ENCODE data around the gene ATP13A3.
"Not testable (repeated sequence)": the region's sequence is repeated elsewhere in the genome, so short reads cannot be mapped to it uniquely, and the experiment has no call there.

ATP13A3 gene

GRCh38 chr3:194486540-194487288 lies at the start of gene ATP13A3:
Gene ATP13A3 (minus strand): TSS chr3:194487002. CDS start chr3:194462190, 24,812 bp downstream.
- DNase-seq (ENCODE audit: low read depth), result peak; percentile 88

- not testable (repeated sequence) for DNase-seq (ENCODE audit: low read depth)
Measured at GRCh38 chr3:194535199-194535598, 48.4 kb upstream of the ATP13A3 start.

- DNase-seq (ENCODE audit: low read depth), result no peak
Measured at GRCh38 chr3:194534243-194534642, 47.4 kb upstream of the ATP13A3 start.

- DNase-seq (ENCODE audit: low read depth), result no peak
Measured at GRCh38 chr3:194532591-194532990, 45.8 kb upstream of the ATP13A3 start.

- DNase-seq (ENCODE audit: low read depth), result no peak
Measured at GRCh38 chr3:194527726-194528125, 40.9 kb upstream of the ATP13A3 start.

- no peak for DNase-seq (ENCODE audit: low read depth)
Measured at GRCh38 chr3:194526164-194526563, 39.4 kb upstream of the ATP13A3 start.

- DNase-seq (ENCODE audit: low read depth), result no peak
Measured at GRCh38 chr3:194522579-194523046, 35.8 kb upstream of the ATP13A3 start.

GRCh38 chr3:194521510-194522260 lies 34.9 kb upstream of the ATP13A3 start:
- DNase-seq (ENCODE audit: low read depth), result no peak

- DNase-seq (ENCODE audit: low read depth), result not testable (repeated sequence)
Measured at GRCh38 chr3:194520682-194521162, 33.9 kb upstream of the ATP13A3 start.

DNA sequence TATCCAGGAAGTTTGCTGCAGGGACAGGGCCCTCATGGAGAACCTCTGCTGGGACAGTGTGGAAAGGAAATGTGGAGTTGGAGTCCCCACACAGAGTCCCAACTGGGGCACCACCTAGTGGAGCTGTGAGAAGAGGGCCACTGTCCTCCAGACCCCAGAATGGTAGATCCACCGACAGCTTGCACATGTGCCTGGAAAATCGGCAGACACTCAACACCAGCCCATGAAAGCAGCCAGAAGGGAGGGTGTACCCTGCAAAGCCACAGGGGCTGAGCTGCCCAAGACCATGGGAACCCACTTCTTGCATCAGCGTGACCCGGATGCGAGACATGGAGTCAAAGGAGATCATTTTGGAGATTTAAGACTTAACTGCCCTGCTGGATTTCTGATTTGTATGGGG lies 33.4 kb upstream of the ATP13A3 start:
- DNase-seq (ENCODE audit: low read depth), result not testable (repeated sequence)

DNA sequence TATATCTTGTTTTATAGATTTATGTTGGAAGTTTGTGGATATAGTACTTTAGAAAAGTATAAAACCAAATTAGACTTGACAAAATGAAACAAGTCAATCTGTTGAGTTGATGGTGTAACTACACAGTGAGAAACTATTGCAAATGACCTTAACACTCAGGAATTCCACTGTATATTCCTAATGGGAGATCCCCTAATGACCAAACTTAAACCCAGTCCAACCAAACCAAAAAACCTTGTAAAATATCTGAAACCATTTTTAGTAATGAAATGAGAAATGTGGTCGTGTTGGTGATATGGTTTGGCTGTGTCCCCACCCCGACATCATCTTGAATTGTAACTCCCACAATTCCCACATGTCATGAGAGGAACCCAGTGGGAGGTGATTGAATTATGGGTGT lies 31.9 kb upstream of the ATP13A3 start:
- no peak for DNase-seq (ENCODE audit: low read depth)

- no peak for DNase-seq (ENCODE audit: low read depth)
Measured at GRCh38 chr3:194517333-194517732, 30.5 kb upstream of the ATP13A3 start.

DNA sequence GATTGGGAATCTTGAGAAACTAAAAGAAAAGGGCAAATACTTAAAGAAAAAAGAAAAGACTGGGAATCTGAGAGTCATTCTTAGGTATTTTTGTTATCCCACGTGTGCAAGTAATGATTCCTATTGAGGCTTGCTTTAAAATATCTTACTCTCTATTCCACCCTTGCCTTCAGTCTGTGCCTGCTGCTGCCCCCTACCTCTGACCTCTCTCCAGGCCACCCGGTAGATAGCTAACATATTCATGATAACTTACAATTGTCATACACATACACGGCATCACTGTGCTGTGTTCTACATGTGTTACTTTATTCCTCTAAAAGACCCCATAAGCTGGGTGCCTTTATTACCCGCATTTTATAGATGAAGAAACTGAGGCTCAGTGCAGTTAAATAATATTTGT lies 27.8 kb upstream of the ATP13A3 start:
- DNase-seq (ENCODE audit: low read depth), result no peak

- DNase-seq (ENCODE audit: low read depth), result no peak
Measured at GRCh38 chr3:194512895-194513601, 26.2 kb upstream of the ATP13A3 start.

DNA sequence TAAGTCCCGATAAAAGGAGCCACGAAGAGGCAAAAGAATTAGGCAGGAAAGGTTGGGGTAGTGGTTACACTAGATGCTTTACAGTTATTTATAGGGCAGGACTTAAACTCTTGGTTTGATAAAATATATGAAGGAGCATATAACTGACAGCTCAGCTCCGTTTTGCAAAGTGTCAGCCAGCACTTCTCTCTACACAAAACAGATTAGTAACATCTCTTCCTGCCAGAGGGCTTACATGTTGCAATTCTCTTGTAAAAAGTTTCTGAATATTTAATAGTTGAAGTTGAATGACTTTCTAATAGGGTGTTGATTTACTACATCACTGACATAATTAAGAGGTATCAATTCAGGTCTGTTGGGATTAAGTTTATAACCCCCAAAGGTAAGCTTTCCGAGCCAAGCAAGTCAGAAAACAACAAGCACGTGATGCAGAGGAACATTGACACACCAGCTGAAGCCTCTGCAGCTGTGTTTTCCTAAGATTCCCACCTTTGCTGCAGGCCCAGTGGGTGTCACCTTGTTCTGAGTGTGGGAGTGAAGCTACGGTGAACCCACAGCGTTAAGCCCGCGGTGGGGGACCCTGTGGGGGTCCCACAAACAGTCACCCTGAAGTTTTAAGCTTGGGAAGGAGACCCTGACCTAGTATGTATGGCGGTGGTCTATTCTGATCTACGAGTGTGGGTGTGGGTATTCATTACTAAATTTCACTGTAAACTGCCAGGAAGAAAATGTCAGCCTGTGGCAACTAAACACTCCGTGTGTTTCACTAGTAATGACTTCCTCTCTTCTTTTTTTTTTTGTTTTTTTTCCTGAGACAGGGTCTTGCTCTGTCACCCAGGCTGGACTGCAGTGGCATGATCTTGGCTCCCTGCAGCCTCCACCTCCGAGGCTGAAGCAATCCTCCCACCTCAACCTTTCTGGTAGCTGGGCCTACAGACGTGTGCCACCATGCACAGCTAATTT lies 22.0 kb upstream of the ATP13A3 start:
- no peak for DNase-seq (ENCODE audit: low read depth)

DNA sequence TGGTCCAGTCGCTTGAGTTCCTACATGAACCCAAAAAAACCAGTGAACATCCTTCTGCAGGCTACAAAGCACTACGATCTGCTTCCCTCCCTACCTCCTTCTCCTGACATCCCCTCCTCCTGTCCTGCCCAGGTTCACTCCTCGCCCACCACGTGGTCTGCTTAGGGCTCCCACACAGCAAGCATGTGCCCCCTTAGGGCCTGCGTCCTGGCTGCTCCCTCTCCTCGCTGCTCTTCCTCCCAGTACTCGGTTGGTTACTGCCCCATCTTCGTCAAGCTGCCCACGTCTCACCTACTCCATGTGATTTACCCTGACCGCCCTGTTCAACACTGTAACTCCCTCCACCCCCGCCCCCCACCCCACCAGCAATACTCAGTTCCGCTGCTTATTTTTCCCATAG lies 20.8 kb upstream of the ATP13A3 start:
- no peak for DNase-seq (ENCODE audit: low read depth)

DNA sequence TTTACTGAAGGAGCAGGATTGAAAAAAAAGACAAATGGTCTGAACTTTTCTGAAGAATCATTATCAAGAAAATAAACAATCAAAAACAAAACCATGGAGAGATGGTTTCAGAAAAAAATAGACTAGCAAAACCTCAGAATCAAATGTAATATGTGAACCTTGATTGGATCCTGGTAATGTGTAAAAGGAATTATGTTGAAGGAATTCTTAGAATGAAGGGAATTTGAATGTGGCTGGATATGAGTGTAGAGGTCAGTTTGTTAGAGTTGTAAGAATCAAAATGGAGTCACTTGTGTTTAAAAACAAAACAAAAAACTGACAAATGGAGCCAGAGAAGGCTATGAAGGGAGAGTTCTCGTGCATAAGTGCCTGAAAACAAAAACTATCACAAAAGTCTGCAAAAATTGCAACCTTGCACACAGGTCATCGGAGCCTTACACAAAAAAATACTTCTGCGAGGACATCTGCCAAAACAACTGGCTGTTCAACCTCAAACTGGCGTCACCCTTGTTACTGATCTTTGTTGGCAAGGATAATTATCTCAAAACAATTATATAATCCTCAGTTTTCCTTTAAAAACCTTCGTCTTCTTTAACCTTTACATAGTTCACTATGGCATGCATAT lies 19.1 kb upstream of the ATP13A3 start:
- no peak for DNase-seq (ENCODE audit: low read depth)

DNA sequence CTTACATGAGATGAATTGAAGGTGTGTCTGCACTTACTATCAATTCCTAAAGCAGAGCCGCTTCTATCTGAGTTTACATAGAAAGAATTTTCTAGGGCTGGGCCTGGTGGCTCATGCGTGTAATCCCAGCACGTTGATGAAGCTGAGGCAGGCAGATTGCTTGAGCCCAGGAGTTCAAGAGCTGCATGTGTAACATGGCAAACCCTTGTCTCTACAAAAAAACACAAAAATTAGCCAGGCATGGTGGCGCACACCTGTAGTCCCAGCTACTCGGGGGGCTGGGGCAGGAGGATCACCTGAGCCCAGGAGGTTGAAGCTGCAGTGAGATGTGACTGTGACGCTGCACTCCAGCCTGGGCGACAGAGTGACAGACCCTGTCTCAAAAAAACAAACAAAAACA lies 18.1 kb upstream of the ATP13A3 start:
- DNase-seq (ENCODE audit: low read depth), result no peak

DNA sequence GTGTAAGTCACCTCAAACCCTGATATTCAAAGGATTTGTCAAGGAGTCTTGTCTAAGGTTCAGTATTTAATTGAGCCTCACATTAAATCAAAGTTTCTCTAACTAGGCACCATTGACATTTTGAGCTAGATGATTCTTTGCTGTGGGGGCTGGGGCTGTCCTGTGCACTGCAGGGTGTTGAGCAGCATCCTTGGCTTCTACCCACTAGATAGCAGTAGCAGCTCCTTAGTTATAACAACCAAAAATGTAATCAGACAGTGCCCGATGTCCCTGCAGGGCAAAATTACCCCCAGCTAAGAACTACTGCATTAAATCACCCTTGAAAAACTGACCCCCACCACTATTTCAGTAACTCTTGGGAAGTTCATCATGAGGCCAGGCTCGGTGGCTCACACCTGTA lies 17.3 kb upstream of the ATP13A3 start:
- no peak for DNase-seq (ENCODE audit: low read depth)

DNA sequence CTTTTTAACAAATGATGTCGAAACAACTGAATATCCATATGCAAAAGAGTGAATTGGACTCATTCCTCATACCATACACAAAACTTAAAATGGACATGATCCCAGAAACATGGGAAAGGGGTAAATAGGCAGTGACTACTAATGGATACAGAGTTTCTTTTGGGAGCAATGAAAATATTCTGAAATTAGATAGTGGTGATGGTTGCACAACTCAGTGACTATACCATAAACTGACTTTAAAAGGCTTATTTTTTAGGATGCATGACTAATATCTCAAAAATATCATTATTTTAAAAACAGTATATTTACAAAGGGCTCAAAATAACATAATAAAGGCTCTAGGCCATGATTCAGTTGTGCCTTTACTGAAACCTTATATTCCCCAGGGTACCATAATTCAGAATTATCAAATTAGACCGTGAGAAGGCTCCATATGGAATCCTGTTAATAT lies 16.3 kb upstream of the ATP13A3 start:
- no peak for DNase-seq (ENCODE audit: low read depth)

GRCh38 chr3:194500198-194500597 lies 13.4 kb upstream of the ATP13A3 start:
- no peak for DNase-seq (ENCODE audit: low read depth)
